Measurements from ENCODE around the gene PHGDH. TPM values are rescaled to one million over a fixed set of nuclear protein-coding genes. Genes with fewer than 3 reads are reported as not detected.

The PHGDH gene
- total RNA-seq, 1 experiment from 2014 or later: 236 TPM

DNA sequence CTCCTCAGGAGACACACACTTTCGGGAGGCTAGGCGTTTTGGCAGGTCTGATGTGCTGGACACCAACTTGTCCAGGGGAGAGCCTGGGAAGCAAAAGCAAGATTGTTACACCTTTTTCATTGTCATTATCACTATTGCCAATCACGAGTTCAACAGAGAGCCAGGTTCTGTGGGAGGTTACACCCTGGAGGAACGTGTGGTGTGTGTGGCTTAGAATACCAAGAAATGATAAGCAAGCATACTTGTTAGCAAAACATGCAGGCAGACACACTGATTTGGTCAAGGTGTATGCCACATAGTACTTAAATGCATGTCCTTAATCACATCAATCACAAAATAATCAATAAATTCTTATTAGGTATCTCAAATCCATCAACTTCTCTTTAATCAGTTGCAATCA, 40.9 kb downstream of the PHGDH start:
- no peak for DNase-seq (ENCODE audit: extremely low read depth, low read depth)

DNA sequence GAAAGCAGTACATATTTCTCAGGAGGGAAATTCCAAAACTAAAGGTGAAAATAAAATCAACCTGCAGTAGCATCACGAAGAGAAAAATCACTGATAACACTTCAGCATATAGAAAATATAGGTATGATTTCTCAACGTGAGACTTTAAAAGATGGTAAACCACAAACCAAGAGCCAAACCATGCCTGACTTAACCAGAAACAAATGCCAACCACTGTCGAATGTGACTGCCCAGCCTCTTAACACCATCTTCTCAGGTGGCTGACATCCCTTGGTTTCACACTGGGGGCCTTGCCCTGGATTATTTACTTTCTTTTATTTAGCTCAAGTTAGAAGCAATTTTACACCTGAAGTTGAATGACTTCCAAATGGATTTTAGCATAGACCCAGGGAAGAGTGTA, 46.9 kb downstream of the PHGDH start:
- no peak for DNase-seq (ENCODE audit: extremely low read depth, low read depth)

DNA sequence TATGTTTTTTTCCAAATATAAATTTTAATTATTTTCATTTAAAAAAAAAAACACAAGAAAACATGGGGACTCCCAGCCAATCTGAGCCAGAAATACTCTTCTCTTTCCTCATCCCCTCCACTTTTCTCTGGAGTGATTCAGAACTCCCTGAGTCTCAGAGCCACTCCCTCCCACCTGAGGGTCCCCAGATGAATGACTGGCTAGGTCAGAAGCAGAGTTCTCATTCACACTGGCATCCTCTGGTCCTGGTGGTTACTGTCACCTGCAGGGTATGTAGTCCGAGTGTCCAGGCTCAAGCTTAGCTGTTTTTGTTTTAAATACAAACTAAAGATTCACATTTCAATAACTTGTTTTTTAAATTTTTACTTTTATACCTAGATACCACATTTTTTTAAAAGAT, 50.7 kb downstream of the PHGDH start:
- DNase-seq (ENCODE audit: extremely low read depth, low read depth): no peak

DNA sequence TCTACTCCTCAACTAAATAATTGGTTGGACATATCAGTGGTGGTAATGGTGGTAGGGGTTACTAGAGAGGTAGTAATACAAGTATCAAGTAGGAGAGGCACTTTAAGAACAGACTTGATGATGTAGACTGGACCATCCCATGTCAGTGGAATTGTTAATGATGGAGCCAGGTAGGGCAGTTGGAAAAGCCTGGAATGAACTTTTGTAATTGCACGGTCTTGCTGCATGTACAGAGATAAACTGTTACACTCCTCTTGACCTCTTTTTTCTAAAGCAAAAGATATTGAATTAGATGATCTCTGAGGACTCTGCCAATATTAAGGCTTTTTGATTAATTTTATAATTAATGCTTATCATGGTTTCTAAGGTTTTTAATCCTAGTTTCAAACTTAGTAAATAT, 51.2 kb downstream of the PHGDH start:
- no peak for DNase-seq (ENCODE audit: extremely low read depth, low read depth)

- no peak for DNase-seq (ENCODE audit: extremely low read depth, low read depth)
Observed at GRCh38 chr1:119764220-119764619, 52.5 kb downstream of the PHGDH start.

DNA sequence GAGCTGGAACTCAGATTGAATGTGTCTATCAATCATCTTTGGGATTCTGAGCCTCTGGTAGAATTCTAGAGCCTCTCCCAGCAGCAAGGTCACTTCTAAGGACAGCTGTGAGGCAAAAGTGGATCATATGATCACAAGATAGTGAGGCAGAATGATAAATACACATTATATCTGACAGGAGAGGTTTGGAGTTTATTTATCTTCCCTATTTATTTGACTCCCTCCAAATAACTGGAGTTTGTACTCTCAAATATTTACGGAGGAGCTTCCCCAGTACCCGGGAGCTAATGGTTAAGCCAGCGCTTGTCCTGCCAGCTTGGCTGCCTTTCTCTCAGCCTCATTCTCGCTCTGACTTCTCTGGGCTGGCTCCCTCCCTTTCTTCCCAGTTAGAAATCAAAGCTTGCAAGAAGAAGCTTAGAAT, 54.6 kb downstream of the PHGDH start:
- no peak for DNase-seq (ENCODE audit: extremely low read depth, low read depth)

DNA sequence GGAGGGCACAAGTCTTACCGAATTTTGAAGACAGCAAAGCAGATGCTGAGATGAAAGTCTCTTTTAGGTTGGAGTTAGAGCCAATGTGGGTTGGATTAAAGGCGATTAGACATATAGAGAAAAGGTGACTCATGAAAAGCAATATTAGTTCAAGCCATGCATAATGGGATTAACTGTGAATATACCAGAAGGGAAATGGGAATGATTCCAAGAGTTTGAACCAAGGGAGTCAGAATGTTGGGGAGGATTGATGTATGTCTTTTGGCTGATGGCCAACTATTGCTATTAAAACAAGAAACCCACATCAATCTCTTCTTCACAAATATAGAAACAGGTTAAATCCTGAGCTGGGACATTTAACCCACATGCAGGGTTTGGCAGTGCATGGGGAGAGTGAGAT, 55.8 kb downstream of the PHGDH start:
- DNase-seq (ENCODE audit: extremely low read depth, low read depth): no peak

DNA sequence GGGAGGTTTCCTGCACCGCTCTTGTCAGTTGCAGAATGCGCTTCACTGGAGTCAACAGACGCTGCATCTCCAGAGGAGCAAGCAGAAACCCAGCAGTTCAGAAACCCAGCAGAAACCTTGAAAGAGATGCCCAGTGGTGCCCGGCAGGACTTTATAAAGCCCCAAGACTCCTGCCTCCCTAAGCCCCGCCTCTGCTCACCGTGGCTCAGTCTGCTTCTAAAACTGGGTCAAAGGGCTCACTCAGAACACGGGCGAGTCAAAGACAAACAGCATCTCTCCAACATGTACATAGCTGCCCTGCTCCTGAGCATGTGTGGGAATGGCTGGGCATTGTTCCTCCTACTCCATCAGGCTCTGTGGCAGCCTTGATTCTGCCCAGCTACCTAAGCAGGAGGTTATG, 57.0 kb downstream of the PHGDH start, which contains the start of gene HMGCS2:
TSS of gene HMGCS2 (minus strand) at position 128 of the 400 bp plus-strand sequence. CDS start at position 67, 61 bp downstream.
- no peak for DNase-seq (ENCODE audit: extremely low read depth, low read depth)

GRCh38 chr1:119771016-119771415, 59.3 kb downstream of the PHGDH start:
- no peak for DNase-seq (ENCODE audit: extremely low read depth, low read depth)

DNA sequence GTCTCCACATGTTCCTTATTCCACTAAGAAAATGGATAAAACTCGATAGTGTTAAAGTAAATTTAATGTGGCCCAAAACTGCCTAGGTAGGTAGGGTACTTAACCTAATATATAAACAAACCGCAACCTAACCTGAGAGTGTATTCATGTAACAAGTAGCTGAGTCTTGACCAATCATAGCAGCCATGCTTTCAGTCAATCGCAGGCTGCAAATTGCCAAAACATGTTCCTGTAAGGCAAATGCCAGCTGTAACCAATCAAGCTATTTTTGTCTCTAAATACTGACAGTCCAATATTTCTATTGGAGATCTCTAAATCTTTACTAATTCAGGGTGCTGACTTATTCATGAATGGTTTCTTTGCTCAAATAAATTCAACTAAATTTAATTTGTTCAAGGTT, 60.0 kb downstream of the PHGDH start:
- no peak for DNase-seq (ENCODE audit: extremely low read depth, low read depth)

DNA sequence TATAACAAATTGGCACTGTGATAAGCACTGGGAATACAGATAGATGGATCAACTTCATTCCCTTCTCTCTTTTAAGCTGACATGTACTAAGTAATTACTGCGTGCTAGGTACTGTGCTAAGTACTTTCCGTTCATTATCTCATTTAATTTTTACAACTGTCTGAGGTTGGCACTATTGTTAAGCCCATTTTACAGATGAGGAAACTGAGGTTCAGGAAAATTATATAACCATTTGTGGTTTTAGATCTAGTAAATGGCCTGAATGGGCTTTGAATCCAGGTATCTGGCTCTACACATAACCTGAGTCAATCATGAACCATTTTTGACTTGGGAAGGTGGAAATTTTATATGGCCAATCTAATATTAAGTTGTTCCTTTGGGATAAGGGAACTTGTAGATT, 60.6 kb downstream of the PHGDH start:
- no peak for DNase-seq (ENCODE audit: extremely low read depth, low read depth)

DNA sequence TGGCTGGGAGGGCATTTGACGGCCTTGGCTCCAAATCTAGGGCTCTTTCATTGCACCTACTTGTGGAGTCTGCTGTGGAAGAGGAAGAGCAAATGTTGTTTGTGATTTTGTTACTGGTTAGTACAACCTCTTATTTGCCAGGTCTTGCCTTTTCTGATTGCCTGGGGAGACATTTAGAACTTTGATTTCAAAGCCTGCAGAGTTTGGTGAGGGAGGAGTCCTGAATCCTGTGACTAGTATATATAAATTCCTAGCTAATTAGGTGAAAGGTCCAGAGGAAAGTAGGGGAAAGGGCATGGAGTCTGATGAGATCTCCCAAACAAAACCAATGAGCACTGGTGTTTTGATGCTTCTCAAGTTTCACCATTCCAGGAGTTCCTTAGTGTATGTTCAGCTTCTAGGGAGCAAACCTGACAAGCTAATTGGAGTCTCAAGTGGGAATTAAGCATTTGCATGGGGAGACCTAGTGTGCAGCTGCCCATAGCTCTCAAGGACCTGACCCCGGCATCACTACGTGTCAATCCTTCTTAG, 62.0 kb downstream of the PHGDH start:
- no peak for DNase-seq (ENCODE audit: extremely low read depth, low read depth)

GRCh38 chr1:119774746-119775490, 63.2 kb downstream of the PHGDH start:
- DNase-seq (ENCODE audit: extremely low read depth, low read depth): no peak

- no peak for DNase-seq (ENCODE audit: extremely low read depth, low read depth)
Observed at GRCh38 chr1:119778359-119778758, 66.6 kb downstream of the PHGDH start.

- DNase-seq (ENCODE audit: extremely low read depth, low read depth): no peak
Observed at GRCh38 chr1:119778886-119779560, 67.3 kb downstream of the PHGDH start.

- no peak for DNase-seq (ENCODE audit: extremely low read depth, low read depth)
Observed at GRCh38 chr1:119779869-119780356, 68.2 kb downstream of the PHGDH start.

DNA sequence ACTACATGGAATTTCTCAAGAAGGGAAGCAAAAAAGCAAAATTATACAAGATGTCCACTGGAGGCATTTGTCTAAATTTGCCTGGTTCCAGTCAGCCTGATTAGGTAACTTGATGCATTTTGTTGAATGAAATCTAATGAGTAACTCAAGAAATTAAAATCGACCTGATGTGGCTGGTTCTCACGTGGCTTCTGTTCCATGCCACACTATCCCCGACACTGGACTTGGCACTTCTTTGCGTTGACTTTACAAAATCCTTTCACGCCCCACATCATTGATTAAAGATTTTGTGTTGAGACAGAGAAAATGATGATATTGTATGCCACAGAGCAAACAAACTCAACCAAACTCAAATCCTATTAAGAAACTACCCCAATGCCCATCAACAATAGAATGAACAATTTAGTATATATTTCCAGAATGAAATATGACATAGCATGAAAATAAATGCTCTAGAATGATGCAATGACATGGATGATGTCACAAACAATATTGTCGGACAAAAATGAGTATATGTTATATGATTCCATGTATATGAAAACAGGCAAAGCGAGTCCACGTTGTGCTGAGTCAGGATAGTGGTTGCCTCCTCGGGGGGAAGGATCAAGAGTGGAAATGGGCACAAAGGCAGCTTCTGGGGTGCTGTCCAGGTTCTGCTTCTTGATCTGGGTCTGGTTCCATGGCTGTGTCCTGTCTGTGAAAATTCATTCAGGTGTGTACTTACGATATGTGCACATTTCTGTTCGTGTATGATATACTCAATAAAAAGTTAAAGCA, 69.9 kb downstream of the PHGDH start:
- DNase-seq (ENCODE audit: extremely low read depth, low read depth): no peak

DNA sequence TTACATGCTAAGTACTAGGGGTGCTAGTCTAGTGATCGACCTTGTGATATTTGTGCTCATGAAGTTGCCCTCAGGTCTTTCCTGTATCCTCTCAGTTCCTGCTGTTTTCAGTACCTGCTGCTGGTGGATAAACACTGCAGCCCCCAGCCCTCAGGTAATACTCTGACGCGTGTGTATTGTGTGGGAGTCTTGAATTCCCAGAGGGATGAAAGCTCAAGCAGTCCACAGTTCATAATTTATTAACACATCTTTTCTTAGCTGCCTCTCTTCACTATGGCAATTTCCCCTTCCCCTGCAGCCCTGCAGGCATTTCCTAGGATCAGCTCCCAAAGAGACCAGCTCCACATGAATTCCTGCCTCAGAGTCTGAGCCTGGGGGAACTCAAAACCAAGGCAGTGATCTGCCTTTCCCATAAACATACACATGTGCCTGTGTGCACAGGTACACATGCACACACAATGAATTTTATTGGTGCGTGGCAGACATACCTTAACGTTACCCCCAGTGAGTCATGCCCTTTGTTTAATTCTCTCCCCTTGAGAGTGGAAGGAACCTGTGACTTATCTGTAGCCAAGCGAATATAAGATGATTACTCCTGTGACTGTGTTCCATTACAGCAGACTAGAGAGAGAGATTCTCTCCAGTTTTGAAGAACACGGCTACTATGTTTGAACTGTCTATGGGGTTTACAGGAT, 71.0 kb downstream of the PHGDH start:
- DNase-seq (ENCODE audit: extremely low read depth, low read depth): no peak

DNA sequence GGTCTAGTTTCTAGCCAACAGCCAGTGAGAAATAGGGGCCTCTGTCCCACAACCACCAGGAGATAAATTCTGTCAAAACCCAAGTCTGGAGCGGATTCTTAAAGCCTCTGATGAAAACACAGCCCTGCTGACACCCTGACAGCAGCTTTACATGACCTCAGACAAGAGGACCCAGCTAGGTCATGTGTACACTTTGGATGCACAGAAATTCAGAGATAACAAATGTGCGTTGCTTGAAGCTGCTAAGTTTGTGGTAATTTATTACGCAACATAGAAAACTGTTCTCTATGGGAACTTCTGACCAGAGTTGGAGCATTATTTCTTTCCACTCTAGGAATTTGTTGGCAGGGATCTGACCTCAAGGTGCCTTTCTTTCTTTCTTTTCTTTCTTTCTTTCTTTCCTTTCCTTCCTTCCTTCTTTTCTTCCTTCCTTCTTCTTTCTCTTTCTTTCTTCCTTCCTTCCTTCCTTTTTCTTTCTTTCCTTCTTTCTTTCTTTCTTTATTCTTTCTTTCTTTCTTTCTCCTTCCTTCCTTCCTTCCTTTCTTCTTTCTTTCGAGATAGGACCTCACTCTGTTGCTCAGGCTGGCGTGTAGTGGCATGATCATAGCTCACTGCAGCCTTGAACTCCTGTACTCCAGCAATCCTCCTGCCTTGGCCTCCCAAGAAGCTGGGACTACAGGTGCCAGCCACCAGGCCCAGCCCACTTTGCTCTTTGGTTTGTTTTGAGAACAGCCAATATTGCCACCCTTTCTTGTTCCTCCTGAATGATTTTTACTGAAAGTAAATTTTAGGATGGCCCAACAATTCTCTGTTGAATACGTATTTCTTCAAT, 71.8 kb downstream of the PHGDH start:
- no peak for DNase-seq (ENCODE audit: extremely low read depth, low read depth)

Measured in NCI-H460 (cell line).